ENCODE measurements around the gene ABCA13.

The ABCA13 gene

DNA sequence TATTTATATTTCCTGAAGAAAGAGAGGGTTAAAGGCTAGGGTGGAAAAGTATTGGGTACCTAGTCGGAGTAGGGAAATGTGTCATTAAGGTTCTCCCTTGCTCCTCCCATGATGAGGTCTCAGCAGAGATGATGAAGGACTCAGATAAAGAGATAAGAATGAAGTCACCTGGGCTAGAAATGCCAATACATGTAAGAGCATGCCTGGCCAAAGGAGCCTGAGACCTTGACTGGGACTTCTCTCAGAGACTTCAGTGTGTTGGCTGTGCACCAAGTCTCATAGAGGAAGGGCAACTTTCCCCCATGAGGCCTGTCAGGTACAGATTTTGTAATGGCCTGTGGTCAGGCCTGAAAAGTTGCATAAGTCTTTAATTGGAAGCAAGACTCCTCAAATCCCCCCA, 392.1 kb downstream of the ABCA13 start (continued):
- TF ChIP-seq, protein P1, sequence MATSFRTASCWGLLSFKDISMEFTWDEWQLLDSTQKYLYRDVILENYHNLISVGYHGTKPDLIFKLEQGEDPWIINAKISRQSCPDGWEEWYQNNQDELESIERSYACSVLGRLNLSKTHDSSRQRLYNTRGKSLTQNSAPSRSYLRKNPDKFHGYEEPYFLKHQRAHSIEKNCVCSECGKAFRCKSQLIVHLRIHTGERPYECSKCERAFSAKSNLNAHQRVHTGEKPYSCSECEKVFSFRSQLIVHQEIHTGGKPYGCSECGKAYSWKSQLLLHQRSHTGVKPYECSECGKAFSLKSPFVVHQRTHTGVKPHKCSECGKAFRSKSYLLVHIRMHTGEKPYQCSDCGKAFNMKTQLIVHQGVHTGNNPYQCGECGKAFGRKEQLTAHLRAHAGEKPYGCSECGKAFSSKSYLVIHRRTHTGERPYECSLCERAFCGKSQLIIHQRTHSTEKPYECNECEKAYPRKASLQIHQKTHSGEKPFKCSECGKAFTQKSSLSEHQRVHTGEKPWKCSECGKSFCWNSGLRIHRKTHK (tag by site-specific recombination; IDR thresholded peaks at IDR 0.05), result no peak

DNA sequence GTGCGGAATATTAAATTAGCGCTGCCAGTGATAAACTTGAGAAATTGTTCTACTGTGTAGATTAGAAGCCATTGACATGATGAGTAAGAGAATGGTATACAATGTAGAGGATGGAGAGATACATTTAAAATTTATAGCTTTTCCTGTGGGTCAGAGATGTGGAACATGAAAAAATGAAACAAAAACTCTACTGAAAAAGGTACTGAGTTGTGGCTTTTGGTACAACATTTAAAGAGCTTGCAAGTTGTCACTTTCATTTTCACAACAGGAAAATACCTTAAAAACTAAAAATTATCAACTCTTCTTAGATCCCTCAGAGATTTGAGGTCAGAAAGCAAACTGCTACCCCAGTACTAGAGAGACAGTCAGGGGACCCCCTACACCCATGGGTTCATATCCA, 404.3 kb downstream of the ABCA13 start:
- Histone ChIP-seq H3K36me3 (ENCODE audit: control insufficient read depth in 2 of 2, insufficient read depth in 1 of 2, low read length in 2 of 2) (no peaks in the 10 kb centered on the region), H3K4me3 (ENCODE audit: low read depth, low read length) (no peak overlapping the region), H3K27ac (ENCODE audit: extremely low read depth, low read depth, low read length) (no peak overlapping the region), H3K9me3 (ENCODE audit: control insufficient read depth, insufficient read depth, low read depth, low read length) (no peaks in the 10 kb centered on the region), H3K4me1 (ENCODE audit: control insufficient read depth, insufficient read depth, low read length) (no peaks in the 10 kb centered on the region)
- no peak for TF ChIP-seq ZNF571 (tag by site-specific recombination; IDR thresholded peaks at IDR 0.05)
- TF ChIP-seq ZNF223 (tag by site-specific recombination; IDR thresholded peaks at IDR 0.05), result no peak
- TF ChIP-seq GLI4 (tag by site-specific recombination; IDR thresholded peaks at IDR 0.05), result no peak
- no peak for TF ChIP-seq ZNF311 (tag by site-specific recombination; IDR thresholded peaks at IDR 0.05; ENCODE audit: borderline replicate concordance)
- TF ChIP-seq, protein P2, sequence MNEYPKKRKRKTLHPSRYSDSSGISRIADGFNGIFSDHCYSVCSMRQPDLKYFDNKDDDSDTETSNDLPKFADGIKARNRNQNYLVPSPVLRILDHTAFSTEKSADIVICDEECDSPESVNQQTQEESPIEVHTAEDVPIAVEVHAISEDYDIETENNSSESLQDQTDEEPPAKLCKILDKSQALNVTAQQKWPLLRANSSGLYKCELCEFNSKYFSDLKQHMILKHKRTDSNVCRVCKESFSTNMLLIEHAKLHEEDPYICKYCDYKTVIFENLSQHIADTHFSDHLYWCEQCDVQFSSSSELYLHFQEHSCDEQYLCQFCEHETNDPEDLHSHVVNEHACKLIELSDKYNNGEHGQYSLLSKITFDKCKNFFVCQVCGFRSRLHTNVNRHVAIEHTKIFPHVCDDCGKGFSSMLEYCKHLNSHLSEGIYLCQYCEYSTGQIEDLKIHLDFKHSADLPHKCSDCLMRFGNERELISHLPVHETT (tag by site-specific recombination; IDR thresholded peaks at IDR 0.05), result no peak
- TF ChIP-seq ZNF292 (tag by site-specific recombination; IDR thresholded peaks at IDR 0.05; ENCODE audit: borderline replicate concordance, low read depth), result no peak
- TF ChIP-seq ZNF624 (tag by site-specific recombination; IDR thresholded peaks at IDR 0.05), result no peak
- ChIA-PET POLR2A (no interaction called here), CTCF (no interaction called here)

DNA sequence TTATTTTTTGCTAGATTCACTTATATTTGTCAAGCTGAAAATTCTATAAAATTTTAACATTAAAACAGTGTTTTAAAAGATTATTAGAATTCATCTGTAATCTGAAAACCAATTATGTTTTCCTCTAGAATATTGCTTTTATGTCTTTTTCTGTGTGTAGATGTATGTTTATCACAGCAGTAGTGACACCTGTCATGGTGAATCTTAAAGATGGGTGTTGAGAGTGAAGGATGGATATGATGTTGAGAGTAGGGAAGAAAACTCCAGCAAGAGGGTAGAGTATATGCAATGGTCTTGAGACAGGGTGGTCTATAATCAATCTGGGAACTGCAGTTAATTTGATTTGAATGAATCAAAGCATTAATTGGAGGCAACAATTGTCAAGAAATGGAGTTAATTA, 416.2 kb downstream of the ABCA13 start:
- TF ChIP-seq ZNF529 (tag by site-specific recombination; IDR thresholded peaks at IDR 0.05; ENCODE audit: insufficient replicate concordance) (no peak), ZNF239 (tag by site-specific recombination; IDR thresholded peaks at IDR 0.05) (no peak), ZNF19 (tag by site-specific recombination; IDR thresholded peaks at IDR 0.05; ENCODE audit: low read depth) (no peak), ZNF404 (tag by site-specific recombination; IDR thresholded peaks at IDR 0.05) (no peak), ZNF626 (tag by site-specific recombination; IDR thresholded peaks at IDR 0.05) (no peak), ZNF202 (tag by site-specific recombination; IDR thresholded peaks at IDR 0.05; ENCODE audit: borderline replicate concordance) (no peak), ZNF292 (tag by site-specific recombination; IDR thresholded peaks at IDR 0.05; ENCODE audit: borderline replicate concordance, low read depth) (no peak), ZFHX2 (tag by site-specific recombination; conservative IDR thresholded peaks at IDR 0.05) (no peak), ZNF324 (tag by site-specific recombination; IDR thresholded peaks at IDR 0.05) (no peak), ZNF600 (tag by site-specific recombination; IDR thresholded peaks at IDR 0.05) (no peak)
- TF ChIP-seq, protein P3, sequence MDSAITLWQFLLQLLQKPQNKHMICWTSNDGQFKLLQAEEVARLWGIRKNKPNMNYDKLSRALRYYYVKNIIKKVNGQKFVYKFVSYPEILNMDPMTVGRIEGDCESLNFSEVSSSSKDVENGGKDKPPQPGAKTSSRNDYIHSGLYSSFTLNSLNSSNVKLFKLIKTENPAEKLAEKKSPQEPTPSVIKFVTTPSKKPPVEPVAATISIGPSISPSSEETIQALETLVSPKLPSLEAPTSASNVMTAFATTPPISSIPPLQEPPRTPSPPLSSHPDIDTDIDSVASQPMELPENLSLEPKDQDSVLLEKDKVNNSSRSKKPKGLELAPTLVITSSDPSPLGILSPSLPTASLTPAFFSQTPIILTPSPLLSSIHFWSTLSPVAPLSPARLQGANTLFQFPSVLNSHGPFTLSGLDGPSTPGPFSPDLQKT (IDR thresholded peaks at IDR 0.05; ENCODE audit: borderline replicate concordance, low read depth, low read length), result no peak
- TF ChIP-seq, protein P4, sequence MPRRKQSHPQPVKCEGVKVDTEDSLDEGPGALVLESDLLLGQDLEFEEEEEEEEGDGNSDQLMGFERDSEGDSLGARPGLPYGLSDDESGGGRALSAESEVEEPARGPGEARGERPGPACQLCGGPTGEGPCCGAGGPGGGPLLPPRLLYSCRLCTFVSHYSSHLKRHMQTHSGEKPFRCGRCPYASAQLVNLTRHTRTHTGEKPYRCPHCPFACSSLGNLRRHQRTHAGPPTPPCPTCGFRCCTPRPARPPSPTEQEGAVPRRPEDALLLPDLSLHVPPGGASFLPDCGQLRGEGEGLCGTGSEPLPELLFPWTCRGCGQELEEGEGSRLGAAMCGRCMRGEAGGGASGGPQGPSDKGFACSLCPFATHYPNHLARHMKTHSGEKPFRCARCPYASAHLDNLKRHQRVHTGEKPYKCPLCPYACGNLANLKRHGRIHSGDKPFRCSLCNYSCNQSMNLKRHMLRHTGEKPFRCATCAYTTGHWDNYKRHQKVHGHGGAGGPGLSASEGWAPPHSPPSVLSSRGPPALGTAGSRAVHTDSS (tag by site-specific recombination; IDR thresholded peaks at IDR 0.05), result no peak
- TF ChIP-seq, protein P5, sequence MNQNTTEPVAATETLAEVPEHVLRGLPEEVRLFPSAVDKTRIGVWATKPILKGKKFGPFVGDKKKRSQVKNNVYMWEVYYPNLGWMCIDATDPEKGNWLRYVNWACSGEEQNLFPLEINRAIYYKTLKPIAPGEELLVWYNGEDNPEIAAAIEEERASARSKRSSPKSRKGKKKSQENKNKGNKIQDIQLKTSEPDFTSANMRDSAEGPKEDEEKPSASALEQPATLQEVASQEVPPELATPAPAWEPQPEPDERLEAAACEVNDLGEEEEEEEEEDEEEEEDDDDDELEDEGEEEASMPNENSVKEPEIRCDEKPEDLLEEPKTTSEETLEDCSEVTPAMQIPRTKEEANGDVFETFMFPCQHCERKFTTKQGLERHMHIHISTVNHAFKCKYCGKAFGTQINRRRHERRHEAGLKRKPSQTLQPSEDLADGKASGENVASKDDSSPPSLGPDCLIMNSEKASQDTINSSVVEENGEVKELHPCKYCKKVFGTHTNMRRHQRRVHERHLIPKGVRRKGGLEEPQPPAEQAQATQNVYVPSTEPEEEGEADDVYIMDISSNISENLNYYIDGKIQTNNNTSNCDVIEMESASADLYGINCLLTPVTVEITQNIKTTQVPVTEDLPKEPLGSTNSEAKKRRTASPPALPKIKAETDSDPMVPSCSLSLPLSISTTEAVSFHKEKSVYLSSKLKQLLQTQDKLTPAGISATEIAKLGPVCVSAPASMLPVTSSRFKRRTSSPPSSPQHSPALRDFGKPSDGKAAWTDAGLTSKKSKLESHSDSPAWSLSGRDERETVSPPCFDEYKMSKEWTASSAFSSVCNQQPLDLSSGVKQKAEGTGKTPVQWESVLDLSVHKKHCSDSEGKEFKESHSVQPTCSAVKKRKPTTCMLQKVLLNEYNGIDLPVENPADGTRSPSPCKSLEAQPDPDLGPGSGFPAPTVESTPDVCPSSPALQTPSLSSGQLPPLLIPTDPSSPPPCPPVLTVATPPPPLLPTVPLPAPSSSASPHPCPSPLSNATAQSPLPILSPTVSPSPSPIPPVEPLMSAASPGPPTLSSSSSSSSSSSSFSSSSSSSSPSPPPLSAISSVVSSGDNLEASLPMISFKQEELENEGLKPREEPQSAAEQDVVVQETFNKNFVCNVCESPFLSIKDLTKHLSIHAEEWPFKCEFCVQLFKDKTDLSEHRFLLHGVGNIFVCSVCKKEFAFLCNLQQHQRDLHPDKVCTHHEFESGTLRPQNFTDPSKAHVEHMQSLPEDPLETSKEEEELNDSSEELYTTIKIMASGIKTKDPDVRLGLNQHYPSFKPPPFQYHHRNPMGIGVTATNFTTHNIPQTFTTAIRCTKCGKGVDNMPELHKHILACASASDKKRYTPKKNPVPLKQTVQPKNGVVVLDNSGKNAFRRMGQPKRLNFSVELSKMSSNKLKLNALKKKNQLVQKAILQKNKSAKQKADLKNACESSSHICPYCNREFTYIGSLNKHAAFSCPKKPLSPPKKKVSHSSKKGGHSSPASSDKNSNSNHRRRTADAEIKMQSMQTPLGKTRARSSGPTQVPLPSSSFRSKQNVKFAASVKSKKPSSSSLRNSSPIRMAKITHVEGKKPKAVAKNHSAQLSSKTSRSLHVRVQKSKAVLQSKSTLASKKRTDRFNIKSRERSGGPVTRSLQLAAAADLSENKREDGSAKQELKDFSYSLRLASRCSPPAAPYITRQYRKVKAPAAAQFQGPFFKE (tag by site-specific recombination; IDR thresholded peaks at IDR 0.05; ENCODE audit: borderline replicate concordance), result no peak
- TF ChIP-seq, protein P6, sequence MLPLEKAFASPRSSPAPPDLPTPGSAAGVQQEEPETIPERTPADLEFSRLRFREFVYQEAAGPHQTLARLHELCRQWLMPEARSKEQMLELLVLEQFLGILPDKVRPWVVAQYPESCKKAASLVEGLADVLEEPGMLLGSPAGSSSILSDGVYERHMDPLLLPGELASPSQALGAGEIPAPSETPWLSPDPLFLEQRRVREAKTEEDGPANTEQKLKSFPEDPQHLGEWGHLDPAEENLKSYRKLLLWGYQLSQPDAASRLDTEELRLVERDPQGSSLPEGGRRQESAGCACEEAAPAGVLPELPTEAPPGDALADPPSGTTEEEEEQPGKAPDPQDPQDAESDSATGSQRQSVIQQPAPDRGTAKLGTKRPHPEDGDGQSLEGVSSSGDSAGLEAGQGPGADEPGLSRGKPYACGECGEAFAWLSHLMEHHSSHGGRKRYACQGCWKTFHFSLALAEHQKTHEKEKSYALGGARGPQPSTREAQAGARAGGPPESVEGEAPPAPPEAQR (tag by site-specific recombination; IDR thresholded peaks at IDR 0.05), result no peak
- H3K9me3 ChIP-seq (ENCODE audit: control insufficient read depth, insufficient read depth, low read depth, low read length), result no peaks in the 10 kb centered on the region
- no peaks in the 10 kb centered on the region for H3K4me1 ChIP-seq (ENCODE audit: control insufficient read depth, insufficient read depth, low read length)
- ChIA-PET CTCF (no interaction called here), POLR2A (no interaction called here)
- no peaks in the 10 kb centered on the region for H3K36me3 ChIP-seq (ENCODE audit: control insufficient read depth in 2 of 2, insufficient read depth in 1 of 2, low read length in 2 of 2)
- H3K4me3 ChIP-seq (ENCODE audit: low read depth, low read length), result no peak overlapping the region
- H3K27ac ChIP-seq (ENCODE audit: extremely low read depth, low read depth, low read length), result no peak overlapping the region
